ENCODE results near the gene RAB5A.
"Not testable (repeated sequence)": the region's sequence is repeated elsewhere in the genome, so short reads cannot be mapped to it uniquely, and the experiment has no call there.

Gene RAB5A

DNA sequence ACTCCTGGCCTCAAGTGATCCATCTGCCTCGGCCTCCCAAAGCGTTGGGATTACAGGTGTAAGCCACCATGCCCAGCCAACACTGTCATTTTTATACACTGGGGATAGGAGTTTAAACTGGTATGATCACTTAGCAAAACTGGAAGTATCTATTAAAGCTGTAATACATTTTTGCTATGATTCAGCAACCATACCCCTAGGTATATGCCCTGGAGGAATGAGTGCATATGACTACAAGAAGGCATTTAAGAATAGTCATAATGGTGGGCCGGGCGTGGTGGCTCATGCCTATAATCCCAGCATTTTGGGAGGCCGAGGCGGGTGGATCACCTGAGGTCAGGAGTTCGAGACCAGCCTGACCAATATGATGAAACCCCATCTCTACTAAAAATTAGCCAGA is 85.0 kb downstream of the RAB5A start:
- DNase-seq: not testable (repeated sequence)
